Activated naive CD4-positive, alpha-beta T cell treated with anti-CD3 and anti-CD28 coated beads for 36 hours (primary cell): ENCODE results near the gene KCNMA1. TPM values are rescaled to one million over a fixed set of nuclear protein-coding genes. Genes with fewer than 3 reads are reported as not detected.

Experiments
- CTCF ChIA-PET: fragments of 350-600 bp; sonication (Branson Sonifier 250); formaldehyde crosslinking; loops from one replicate; lab custom pipeline; 2021; ENCODE audit warnings: antibody characterized with exemption; lab: Charles Lee
- DNase-seq: peaks from one replicate; pipeline ENCODE4 v3.0.0-alpha.2; 2020
- H3K27ac Mint-ChIP-seq: one replicate; pipeline ENCODE4 v1.8.0; 2021; ENCODE audit warnings: mild to moderate bottlenecking, mixed read lengths
- H3K27me3 Mint-ChIP-seq: one replicate; pipeline ENCODE4 v1.8.0; 2021; ENCODE audit warnings: low read depth, mixed read lengths
- H3K36me3 Mint-ChIP-seq: one replicate; pipeline ENCODE4 v1.8.0; 2021; ENCODE audit warnings: low read depth, mixed read lengths
- H3K4me1 Mint-ChIP-seq: one replicate; pipeline ENCODE4 v1.8.0; 2021; ENCODE audit warnings: low read depth, mixed read lengths
- H3K4me3 Mint-ChIP-seq: one replicate; pipeline ENCODE4 v1.8.0; 2021; ENCODE audit warnings: mild to moderate bottlenecking, moderate library complexity, mixed read lengths
- H3K9me3 Mint-ChIP-seq: one replicate; pipeline ENCODE4 v1.8.0; 2021; ENCODE audit warnings: mixed read lengths
- intact Hi-C: fragments of 100-400 bp; cut with micrococcal nuclease; formaldehyde crosslinking; loops from one replicate; pipeline ENCODE4 v1.15.1; 2023
- total RNA-seq, 2 experiments: library from RNA; stranded (reverse); gene quantifications; one replicate each; pipeline ENCODE4 v1.2.3, GENCODE V29; 2021

KCNMA1 gene
- total RNA-seq, 2 experiments from 2014 or later: not detected

- CTCF ChIA-PET: interaction anchor here (0.6 to 6.4 kb wide), 3 partner anchors 55 to 469 kb away, joined by 3 to 137 read pairs (median 4); no protein-coding TSS in a partner anchor
These were observed 2.1 kb upstream of the KCNMA1 start for GRCh38 chr10:77639756-77640155.

GRCh38 chr10:77638321-77639101 lies 903 bp upstream of the KCNMA1 start:
- no peak overlapping the region for H3K27ac Mint-ChIP-seq
- CTCF ChIA-PET: interaction anchor here (6.4 kb wide), 1 partner anchor 468 kb away, joined by 137 read pairs; no protein-coding TSS in a partner anchor
- no peaks in the 10 kb centered on the region for H3K9me3 Mint-ChIP-seq
- no peaks in the 10 kb centered on the region for H3K36me3 Mint-ChIP-seq
- H3K4me1 Mint-ChIP-seq: peaks cover 4% of the 10 kb centered on the region
- intact Hi-C loops: no loop called here
- no peak overlapping the region for H3K4me3 Mint-ChIP-seq
- H3K27me3 Mint-ChIP-seq: peaks cover 61% of the 10 kb centered on the region
- DNase-seq: no peak

More at GRCh38 chr10:77639756-77640155, 2.1 kb upstream of the KCNMA1 start:
- Mint-ChIP-seq H3K4me3 (no peak overlapping the region), H3K27ac (no peak overlapping the region), H3K4me1 (peaks cover 4% of the 10 kb centered on the region), H3K36me3 (no peaks in the 10 kb centered on the region), H3K9me3 (no peaks in the 10 kb centered on the region), H3K27me3 (peaks cover 54% of the 10 kb centered on the region)
- DNase-seq: no peak
- intact Hi-C loops: loop anchor here (5.0 kb wide), 3 partner anchors 73 to 387 kb away; no protein-coding TSS in a partner anchor

- H3K4me3 Mint-ChIP-seq: peak overlapping the region; percentile 50
- no peaks in the 10 kb centered on the region for H3K36me3 Mint-ChIP-seq
- H3K4me1 Mint-ChIP-seq: peaks cover 4% of the 10 kb centered on the region
- DNase-seq: no peak
- CTCF ChIA-PET: no interaction called here
- intact Hi-C loops: no loop called here
- H3K9me3 Mint-ChIP-seq: no peaks in the 10 kb centered on the region
- peaks cover 61% of the 10 kb centered on the region for H3K27me3 Mint-ChIP-seq
- H3K27ac Mint-ChIP-seq: no peak overlapping the region
These were observed 559 bp downstream of the KCNMA1 start for GRCh38 chr10:77636967-77637531.

- intact Hi-C loops: no loop called here
- no peak for DNase-seq
- no peaks in the 10 kb centered on the region for H3K9me3 Mint-ChIP-seq
- CTCF ChIA-PET: no interaction called here
- no peak overlapping the region for H3K27ac Mint-ChIP-seq
- H3K4me3 Mint-ChIP-seq: no peak overlapping the region
- peaks cover 56% of the 10 kb centered on the region for H3K27me3 Mint-ChIP-seq
- H3K4me1 Mint-ChIP-seq: peaks cover 4% of the 10 kb centered on the region
- H3K36me3 Mint-ChIP-seq: no peaks in the 10 kb centered on the region
These were observed 1.2 kb downstream of the KCNMA1 start for GRCh38 chr10:77636282-77636966.

- H3K27ac Mint-ChIP-seq: no peak overlapping the region
- H3K36me3 Mint-ChIP-seq: no peaks in the 10 kb centered on the region
- no peak for DNase-seq
- intact Hi-C loops: no loop called here
- CTCF ChIA-PET: no interaction called here
- H3K4me3 Mint-ChIP-seq: no peak overlapping the region
- H3K27me3 Mint-ChIP-seq: peaks cover 47% of the 10 kb centered on the region
- no peaks in the 10 kb centered on the region for H3K9me3 Mint-ChIP-seq
- H3K4me1 Mint-ChIP-seq: peaks cover 4% of the 10 kb centered on the region
These were observed 2.0 kb downstream of the KCNMA1 start for GRCh38 chr10:77635402-77636227.

- Mint-ChIP-seq H3K4me1 (peaks cover 4% of the 10 kb centered on the region), H3K9me3 (no peaks in the 10 kb centered on the region), H3K4me3 (no peak overlapping the region), H3K27me3 (peaks cover 42% of the 10 kb centered on the region), H3K36me3 (no peaks in the 10 kb centered on the region), H3K27ac (no peak overlapping the region)
- intact Hi-C loops: no loop called here
- CTCF ChIA-PET: interaction anchor here (0.8 to 1.5 kb wide), 2 partner anchors 9 to 10 kb away, joined by 4 to 5 read pairs; no protein-coding TSS in a partner anchor
- DNase-seq: no peak
These were observed 2.7 kb downstream of the KCNMA1 start for GRCh38 chr10:77634939-77635338.

GRCh38 chr10:77633376-77633775 lies 4.2 kb downstream of the KCNMA1 start:
- Mint-ChIP-seq H3K27me3 (peaks cover 31% of the 10 kb centered on the region), H3K9me3 (no peaks in the 10 kb centered on the region), H3K4me3 (no peak overlapping the region), H3K4me1 (peaks cover 4% of the 10 kb centered on the region), H3K36me3 (no peaks in the 10 kb centered on the region), H3K27ac (no peak overlapping the region)
- DNase-seq: no peak
- intact Hi-C loops: no loop called here
- CTCF ChIA-PET: interaction anchor here (0.9 to 1.5 kb wide), 2 partner anchors 10 to 468 kb away, joined by 3 to 4 read pairs; no protein-coding TSS in a partner anchor

GRCh38 chr10:77631241-77631640 lies 6.4 kb downstream of the KCNMA1 start:
- no peak overlapping the region for H3K4me3 Mint-ChIP-seq
- no peaks in the 10 kb centered on the region for H3K9me3 Mint-ChIP-seq
- H3K36me3 Mint-ChIP-seq: no peaks in the 10 kb centered on the region
- H3K4me1 Mint-ChIP-seq: no peaks in the 10 kb centered on the region
- CTCF ChIA-PET: no interaction called here
- no peak for DNase-seq
- intact Hi-C loops: no loop called here
- H3K27ac Mint-ChIP-seq: no peak overlapping the region
- peaks cover 20% of the 10 kb centered on the region for H3K27me3 Mint-ChIP-seq

- Mint-ChIP-seq H3K4me3 (no peak overlapping the region), H3K27me3 (peaks cover 13% of the 10 kb centered on the region), H3K36me3 (no peaks in the 10 kb centered on the region), H3K9me3 (no peaks in the 10 kb centered on the region), H3K27ac (no peak overlapping the region), H3K4me1 (no peaks in the 10 kb centered on the region)
- no peak for DNase-seq
- intact Hi-C loops: no loop called here
- CTCF ChIA-PET: no interaction called here
These were observed 7.1 kb downstream of the KCNMA1 start for GRCh38 chr10:77630507-77630848.

- intact Hi-C loops: no loop called here
These were observed 7.7 kb downstream of the KCNMA1 start for GRCh38 chr10:77629775-77630506.

GRCh38 chr10:77628906-77629730 lies 8.5 kb downstream of the KCNMA1 start:
- Mint-ChIP-seq H3K4me1 (no peaks in the 10 kb centered on the region), H3K27ac (no peak overlapping the region), H3K9me3 (no peaks in the 10 kb centered on the region), H3K36me3 (no peaks in the 10 kb centered on the region), H3K4me3 (no peak overlapping the region), H3K27me3 (peaks cover 6% of the 10 kb centered on the region)
- CTCF ChIA-PET: no interaction called here
- intact Hi-C loops: no loop called here
- DNase-seq: no peak

More at GRCh38 chr10:77629775-77630506, 7.7 kb downstream of the KCNMA1 start:
- Mint-ChIP-seq H3K9me3 (no peaks in the 10 kb centered on the region), H3K27ac (no peak overlapping the region), H3K27me3 (peaks cover 9% of the 10 kb centered on the region), H3K4me1 (no peaks in the 10 kb centered on the region), H3K4me3 (no peak overlapping the region), H3K36me3 (no peaks in the 10 kb centered on the region)
- CTCF ChIA-PET: no interaction called here
- no peak for DNase-seq
